GM18508 (cell line): Measurements from ENCODE around the gene PDZD4.
A peak's percentile ranks its signal among the peaks of the same experiment; 100 is the strongest.

Source experiments
- ATAC-seq: cut with Tn5 transposase; IDR thresholded peaks from one replicate; pipeline ENCODE4 v1.9.1; 2021; ENCODE audit warnings: moderate number of reproducible peaks; ENCODE audit not compliant: insufficient read depth, unreplicated experiment

Gene PDZD4

GRCh38 chrX:153814591-153815315 is 15.6 kb downstream of the PDZD4 start:
- ATAC-seq: no peak

GRCh38 chrX:153813161-153813560 is 17.2 kb downstream of the PDZD4 start:
- no peak for ATAC-seq

DNA sequence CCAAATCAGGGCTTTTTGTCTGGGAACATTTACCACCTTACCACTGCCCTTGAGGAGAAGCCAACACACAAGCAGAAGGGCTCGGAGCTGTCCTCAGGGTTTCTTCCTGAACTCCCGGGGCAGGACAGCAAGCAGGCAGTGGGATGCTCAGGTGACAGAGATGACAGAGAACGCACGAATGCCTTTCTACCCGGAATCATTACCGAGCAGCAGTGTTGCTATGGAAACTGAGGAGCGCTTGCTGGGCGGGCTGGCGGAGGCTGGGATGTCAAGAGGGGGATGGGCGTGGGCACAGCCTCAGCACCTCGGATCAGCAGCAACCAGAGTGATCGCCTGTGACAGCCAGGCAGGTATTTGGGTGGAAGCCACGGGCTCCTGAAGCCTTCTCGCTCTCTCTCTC is 18.1 kb downstream of the PDZD4 start:
- ATAC-seq: no peak

DNA sequence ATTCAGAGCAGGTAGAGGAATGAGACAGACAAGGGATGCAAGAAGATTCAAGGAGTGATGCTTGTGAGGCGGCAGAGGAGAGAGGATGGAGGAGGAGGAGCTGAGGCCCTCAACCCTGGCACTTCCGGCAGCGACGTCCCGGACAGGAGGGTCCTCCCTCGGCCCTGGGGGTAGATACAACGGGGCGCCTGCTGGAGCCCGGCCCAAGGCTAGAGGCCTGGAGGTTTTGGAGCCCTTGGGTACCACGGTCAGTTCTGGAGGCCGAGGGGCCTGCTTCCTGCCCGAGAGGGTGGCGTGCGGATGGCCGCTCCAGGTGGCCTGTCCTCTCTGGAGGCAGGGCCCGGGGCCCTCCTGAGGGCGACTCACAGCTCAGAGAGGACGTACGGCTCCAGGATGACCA is 22.4 kb downstream of the PDZD4 start:
- no peak for ATAC-seq

DNA sequence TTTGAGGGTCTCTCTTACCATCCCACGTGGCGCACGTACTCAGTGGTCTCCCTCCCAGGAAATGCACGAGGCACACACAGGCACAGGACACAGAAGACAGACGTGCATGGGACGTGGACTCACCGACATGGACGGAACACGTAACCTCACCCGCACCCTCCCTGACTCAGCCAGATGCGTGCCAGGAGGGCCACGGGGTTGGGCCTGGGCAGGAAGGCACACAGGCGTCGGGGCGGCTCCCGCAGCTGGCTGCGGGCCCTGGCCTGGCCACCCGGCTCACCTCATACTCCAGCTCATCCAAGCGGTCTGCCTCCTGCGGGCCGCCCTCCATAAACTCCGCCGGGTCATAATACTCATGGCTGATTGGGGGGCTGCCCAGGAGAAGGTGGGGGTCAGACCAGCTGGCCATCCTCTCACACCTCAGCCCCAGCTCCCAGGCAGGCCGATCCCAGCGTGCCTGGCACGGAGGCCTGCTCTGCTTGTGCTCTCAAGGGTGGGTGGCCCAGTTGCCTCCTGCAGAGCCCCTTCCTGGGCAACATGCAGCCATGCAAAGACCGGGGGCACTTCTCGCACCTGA is 23.3 kb downstream of the PDZD4 start:
- no peak for ATAC-seq

DNA sequence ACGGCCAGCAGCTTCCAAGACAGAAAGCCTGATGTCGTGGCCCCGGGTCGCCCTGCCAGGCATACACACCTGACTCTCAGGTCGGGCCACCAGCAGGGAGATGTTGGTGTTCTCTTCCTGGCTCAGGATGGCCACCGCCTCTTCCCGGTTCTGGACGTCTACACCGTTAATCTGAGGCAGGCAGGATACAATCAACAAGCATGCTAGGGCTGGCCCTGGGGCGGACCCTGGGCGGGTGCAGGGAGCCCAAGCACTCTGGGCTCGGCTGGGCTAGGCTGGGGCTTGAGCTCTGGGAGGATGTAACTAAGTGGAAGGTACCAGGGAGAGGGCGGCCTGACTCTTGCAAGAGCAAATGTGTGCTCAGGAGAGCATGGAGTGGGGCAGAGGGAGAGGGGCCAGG is 24.9 kb downstream of the PDZD4 start:
- no peak for ATAC-seq

DNA sequence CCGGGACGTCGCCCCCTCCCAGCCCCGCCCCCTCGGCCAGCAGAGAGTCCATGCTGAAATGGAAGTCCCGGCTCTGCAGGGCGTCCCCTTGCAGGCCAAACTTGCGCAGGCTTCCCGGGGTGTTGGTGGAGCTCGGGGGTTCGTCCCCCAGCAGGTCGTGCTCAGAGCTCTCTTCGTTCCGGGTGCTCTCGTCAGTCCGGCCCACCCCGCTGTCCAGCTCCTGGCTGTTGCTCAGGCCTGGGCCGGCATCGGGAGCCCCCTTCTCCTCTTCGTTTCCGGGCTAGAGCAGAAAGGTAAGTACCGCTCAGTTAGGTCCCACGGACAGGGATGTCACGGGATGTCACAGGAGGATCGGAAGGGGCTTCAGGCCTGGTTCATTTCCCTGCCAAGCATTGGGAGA is 25.7 kb downstream of the PDZD4 start:
- ATAC-seq: no peak

DNA sequence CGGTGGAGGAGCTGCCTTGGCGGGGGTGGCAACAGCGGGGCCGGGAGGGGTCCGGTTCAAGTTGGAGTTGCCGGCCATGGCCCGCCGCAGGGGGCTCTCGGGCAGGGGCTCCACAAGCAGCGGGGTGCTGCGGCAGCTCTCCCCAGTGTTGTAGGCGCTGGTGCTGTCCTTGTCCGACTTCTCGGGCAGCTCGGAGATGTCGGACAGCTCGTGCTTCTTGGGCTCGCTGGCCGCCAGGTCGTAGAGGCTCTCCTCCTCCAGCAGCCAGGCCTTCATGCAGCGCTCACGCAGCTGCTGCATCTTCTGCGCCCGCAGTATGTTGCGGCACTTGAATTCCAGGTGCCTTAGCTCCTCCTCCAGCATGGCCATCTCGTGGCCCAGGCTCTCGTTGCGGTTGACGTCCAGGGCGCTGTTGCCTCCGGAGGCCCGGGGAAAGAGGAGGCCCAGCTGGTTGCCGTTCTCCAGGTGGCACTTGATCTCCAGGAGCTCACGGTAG is 26.2 kb downstream of the PDZD4 start:
- ATAC-seq: no peak

- no peak for ATAC-seq
Observed at GRCh38 chrX:153803211-153804099, 26.9 kb downstream of the PDZD4 start.

- ATAC-seq: no peak
Observed at GRCh38 chrX:153802513-153803045, 27.8 kb downstream of the PDZD4 start.

DNA sequence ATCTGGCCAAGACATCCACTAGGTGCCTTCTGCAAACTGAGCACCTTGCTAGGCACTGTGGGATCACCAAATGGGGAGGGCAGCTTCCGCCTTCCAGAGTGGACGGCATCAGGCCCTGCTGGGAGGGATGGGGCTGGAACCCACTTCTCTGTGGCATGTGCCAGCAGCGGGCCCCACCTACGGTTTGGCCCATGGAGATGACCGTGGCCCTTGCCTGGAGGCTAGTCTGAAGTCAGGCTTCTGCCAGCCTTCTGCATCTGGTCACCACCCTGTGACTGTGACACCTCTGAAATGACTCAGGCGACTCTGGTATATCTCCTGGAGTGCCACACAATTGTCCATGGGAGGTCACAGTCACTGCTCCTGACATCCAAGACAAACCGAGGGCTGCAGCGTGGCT is 28.7 kb downstream of the PDZD4 start:
- ATAC-seq: no peak

DNA sequence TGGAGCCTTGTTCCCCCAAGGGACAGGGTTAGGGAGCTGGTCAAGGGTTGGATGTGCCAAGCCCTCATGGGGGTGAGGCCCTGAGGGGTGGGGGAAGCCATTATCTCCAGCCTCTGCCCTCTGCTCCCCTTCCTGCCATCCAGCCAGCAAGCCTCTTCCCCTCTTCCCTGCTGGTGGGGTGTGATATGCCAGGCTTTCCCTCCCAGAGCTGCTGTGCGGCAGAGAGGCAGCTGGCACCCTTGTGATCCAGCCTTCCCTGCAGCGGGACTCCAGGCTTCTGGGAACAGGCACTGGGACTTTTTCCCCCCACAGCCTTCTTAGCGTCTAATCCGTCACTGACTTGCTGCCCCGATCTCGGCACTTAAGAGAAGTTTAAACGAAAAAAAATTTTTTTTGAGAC is 29.6 kb downstream of the PDZD4 start:
- no peak for ATAC-seq

DNA sequence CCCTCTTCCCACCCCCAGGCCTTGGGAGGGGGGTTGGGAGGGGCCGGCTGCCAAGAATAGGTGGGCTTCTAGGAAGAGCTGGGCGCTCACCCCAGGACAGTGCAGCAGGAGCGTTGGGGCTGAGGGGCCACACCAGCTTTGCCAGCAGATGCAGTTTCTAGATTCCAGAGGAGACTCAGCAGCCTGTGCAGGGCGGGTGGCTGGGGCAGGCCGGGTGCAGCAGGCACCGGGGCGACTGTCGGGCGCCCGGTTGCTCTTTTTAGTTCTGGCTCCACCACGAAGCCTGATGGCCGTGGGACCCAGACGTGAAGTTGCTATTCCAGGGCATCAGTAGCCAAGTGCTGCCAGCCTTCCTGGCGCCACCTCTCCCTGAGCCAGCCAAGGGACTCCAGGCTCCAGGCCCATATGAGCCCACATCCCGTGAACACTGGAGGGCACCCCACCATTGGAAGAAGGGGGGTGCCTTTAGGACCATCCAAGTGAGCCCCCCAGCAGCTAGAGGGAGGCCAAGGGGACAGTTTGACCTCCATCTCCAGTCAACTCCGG is 30.1 kb downstream of the PDZD4 start:
- ATAC-seq: no peak

DNA sequence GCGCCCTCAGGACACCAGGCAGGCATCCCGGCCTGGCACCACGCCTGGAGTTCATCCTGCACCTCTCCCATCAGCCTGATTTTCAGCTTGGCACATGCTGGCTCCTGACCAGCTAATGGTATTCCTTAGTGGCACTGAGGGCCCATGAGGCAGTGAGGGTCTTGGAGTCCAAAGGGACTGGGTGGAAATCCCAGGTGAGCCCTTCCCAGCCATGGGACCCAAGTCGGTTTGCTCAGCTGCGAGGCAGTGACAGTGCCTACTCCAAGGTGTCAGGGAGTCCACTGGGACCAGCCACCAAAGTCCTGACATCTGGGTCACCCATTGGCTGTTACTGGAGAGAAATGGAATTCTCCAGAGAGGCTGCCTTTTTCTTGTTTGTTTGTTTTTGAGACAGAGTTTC is 31.0 kb downstream of the PDZD4 start:
- ATAC-seq: no peak

DNA sequence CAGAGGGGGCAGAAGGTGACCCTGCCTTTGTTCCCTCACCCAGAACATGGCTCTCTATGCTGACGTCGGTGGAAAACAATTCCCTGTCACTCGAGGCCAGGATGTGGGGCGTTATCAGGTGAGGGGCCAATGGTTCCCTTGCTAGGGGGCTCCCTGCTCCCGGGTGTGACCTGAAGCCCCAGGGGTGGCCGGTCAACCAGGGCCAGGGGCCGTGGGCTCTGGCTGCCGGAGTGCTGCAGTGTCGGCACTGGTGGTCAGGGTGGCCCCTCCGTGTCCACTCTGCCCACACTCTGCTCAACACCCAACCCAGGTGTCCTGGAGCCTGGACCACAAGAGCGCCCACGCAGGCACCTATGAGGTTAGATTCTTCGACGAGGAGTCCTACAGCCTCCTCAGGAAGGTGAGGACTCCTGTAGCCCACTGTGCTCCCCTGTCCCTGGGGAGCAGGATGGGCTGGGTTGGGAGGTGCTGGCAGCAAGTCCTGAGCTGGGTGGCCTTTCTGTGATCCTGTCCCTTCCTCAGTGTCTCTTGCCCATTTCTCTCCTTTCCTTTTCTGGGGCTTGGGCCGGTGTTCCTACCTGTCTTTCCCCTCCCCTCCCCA is 32.8 kb downstream of the PDZD4 start:
- ATAC-seq: no peak

DNA sequence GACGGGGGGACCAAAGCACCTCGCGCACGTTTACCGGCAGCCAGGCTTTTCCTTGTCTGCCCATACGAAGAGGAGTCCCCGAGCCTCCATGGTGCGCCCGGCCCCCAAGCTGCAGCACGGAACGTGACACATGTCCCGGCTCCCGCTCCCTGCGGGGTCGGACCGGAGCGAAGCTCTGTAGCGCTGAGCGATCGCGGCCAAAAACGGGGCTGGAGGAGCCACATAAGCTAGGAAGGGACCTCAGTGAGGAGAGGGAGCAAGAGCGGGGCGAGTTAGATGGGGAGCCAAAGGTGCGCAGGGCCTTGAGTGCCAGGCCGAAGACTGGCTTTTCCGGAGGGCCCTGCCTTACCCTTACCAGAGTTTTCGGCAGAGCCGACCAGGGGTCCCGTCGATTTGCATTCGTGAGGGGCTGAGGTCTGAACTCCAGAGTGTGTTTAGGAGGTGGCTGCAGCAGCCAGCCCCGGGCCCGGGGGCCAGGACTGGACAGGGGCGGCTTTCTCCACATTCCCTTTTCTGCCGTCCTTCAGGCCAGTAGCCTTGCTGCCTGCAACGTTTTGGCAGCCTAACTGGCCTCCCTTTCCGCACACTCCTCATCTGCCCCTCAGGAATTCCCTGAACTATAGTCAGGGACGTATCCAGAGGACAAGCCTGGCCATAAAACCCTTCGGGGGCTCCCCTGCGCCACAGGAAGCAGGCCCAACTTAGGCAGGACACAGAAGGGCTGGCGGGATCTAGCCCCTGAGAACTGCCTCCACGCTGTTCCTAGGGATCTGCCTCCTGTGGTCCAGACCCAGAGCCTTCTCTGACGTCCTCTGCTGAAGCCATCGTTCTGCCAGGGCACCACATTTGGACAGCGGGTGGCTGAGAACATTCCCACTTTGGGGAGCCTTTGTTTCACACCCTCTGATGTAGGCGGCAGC is 35.2 kb downstream of the PDZD4 start:
- no peak for ATAC-seq

- ATAC-seq: peak; percentile 61
Observed at GRCh38 chrX:153794018-153794896, 36.1 kb downstream of the PDZD4 start, which contains the start of the genes IDH3G and SSR4. Gene IDH3G, minus strand, starts transcription at chrX:153794375. Its CDS starts 49 bp downstream, at chrX:153794326. Gene SSR4, plus strand, starts transcription at chrX:153794668. Its CDS starts 20 bp downstream, at chrX:153794688.

DNA sequence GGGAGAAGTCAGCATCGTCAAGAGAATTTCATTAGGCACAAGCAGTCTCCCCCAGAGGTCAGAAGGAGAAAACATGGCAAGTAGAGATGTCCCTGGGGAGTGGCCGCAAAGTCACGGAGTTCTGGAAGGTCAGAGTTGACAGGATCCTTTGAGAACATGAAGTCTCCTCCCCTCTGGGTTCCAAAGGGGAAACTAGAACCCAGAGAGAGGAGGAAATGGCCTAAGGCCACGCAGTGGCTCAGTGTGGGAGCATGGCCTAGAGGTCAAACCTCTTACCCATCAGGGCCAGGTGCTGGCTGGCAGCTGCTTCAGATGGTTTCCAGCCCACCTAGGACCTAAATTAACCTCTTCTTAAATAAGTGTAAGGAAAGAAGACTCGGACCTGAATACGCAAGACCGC is 37.1 kb downstream of the PDZD4 start:
- ATAC-seq: no peak
